IPS-18a (cell line): ENCODE measurements around the gene SEL1L.

Source experiments
- H3K27ac ChIP-seq: one replicate; pipeline ENCODE4 v1.5.1; 2013; ENCODE audit warnings: low read length
- H3K27me3 ChIP-seq: one replicate; pipeline ENCODE4 v1.6.1; 2013; ENCODE audit warnings: mild to moderate bottlenecking, low read length; ENCODE audit not compliant: control insufficient read depth, insufficient read depth
- H3K36me3 ChIP-seq: one replicate; pipeline ENCODE4 v1.6.1; 2013; ENCODE audit warnings: low read depth, low read length; ENCODE audit not compliant: control insufficient read depth
- H3K4me1 ChIP-seq: one replicate; pipeline ENCODE4 v1.6.1; 2013; ENCODE audit warnings: low read depth, low read length; ENCODE audit not compliant: control insufficient read depth
- H3K4me3 ChIP-seq: one replicate; pipeline ENCODE4 v1.5.1; 2013; ENCODE audit warnings: low read length
- H3K9ac ChIP-seq: one replicate; pipeline ENCODE4 v1.6.1; 2013; ENCODE audit warnings: mild to moderate bottlenecking, low read length, moderate library complexity
- H3K9me3 ChIP-seq: one replicate; pipeline ENCODE4 v1.6.1; 2013; ENCODE audit warnings: low read depth, low read length; ENCODE audit not compliant: control insufficient read depth

Gene SEL1L

GRCh38 chr14:81454572-81455218, 79.0 kb downstream of the SEL1L start:
- Histone ChIP-seq H3K4me3 (no peak overlapping the region), H3K27ac (no peak overlapping the region), H3K27me3 (no peaks in the 10 kb centered on the region), H3K9me3 (no peaks in the 10 kb centered on the region), H3K36me3 (no peaks in the 10 kb centered on the region), H3K4me1 (peaks cover 8% of the 10 kb centered on the region), H3K9ac (no peak overlapping the region)

- peaks cover 15% of the 10 kb centered on the region for H3K4me1 ChIP-seq
- no peak overlapping the region for H3K4me3 ChIP-seq
- H3K9ac ChIP-seq: no peak overlapping the region
- H3K27me3 ChIP-seq: no peaks in the 10 kb centered on the region
- no peaks in the 10 kb centered on the region for H3K36me3 ChIP-seq
- H3K9me3 ChIP-seq: no peaks in the 10 kb centered on the region
- H3K27ac ChIP-seq: no peak overlapping the region
Observed at GRCh38 chr14:81453166-81453766, 80.4 kb downstream of the SEL1L start.

GRCh38 chr14:81452341-81453133, 81.1 kb downstream of the SEL1L start:
- H3K27me3 ChIP-seq: no peaks in the 10 kb centered on the region
- H3K9me3 ChIP-seq: no peaks in the 10 kb centered on the region
- H3K27ac ChIP-seq: no peak overlapping the region
- no peaks in the 10 kb centered on the region for H3K36me3 ChIP-seq
- no peak overlapping the region for H3K9ac ChIP-seq
- no peak overlapping the region for H3K4me3 ChIP-seq
- H3K4me1 ChIP-seq: peaks cover 15% of the 10 kb centered on the region

- no peak overlapping the region for H3K27ac ChIP-seq
- H3K27me3 ChIP-seq: no peaks in the 10 kb centered on the region
- H3K9ac ChIP-seq: no peak overlapping the region
- no peaks in the 10 kb centered on the region for H3K36me3 ChIP-seq
- H3K9me3 ChIP-seq: no peaks in the 10 kb centered on the region
- H3K4me3 ChIP-seq: no peak overlapping the region
- H3K4me1 ChIP-seq: peaks cover 15% of the 10 kb centered on the region
Observed at GRCh38 chr14:81450976-81451375, 82.7 kb downstream of the SEL1L start.

- Histone ChIP-seq H3K4me3 (no peak overlapping the region), H3K27ac (no peak overlapping the region), H3K9ac (no peak overlapping the region), H3K4me1 (peaks cover 15% of the 10 kb centered on the region), H3K9me3 (no peaks in the 10 kb centered on the region), H3K36me3 (no peaks in the 10 kb centered on the region), H3K27me3 (no peaks in the 10 kb centered on the region)
Observed at GRCh38 chr14:81450100-81450531, 83.5 kb downstream of the SEL1L start.

GRCh38 chr14:81449576-81449975, 84.1 kb downstream of the SEL1L start:
- Histone ChIP-seq H3K4me3 (no peak overlapping the region), H3K27ac (no peak overlapping the region), H3K4me1 (peaks cover 15% of the 10 kb centered on the region), H3K27me3 (no peaks in the 10 kb centered on the region), H3K36me3 (no peaks in the 10 kb centered on the region), H3K9me3 (no peaks in the 10 kb centered on the region), H3K9ac (no peak overlapping the region)

- Histone ChIP-seq H3K9ac (no peak overlapping the region), H3K4me1 (peaks cover 15% of the 10 kb centered on the region), H3K27me3 (no peaks in the 10 kb centered on the region), H3K4me3 (no peak overlapping the region), H3K27ac (no peak overlapping the region), H3K9me3 (no peaks in the 10 kb centered on the region), H3K36me3 (no peaks in the 10 kb centered on the region)
Observed at GRCh38 chr14:81449114-81449513, 84.5 kb downstream of the SEL1L start.

- H3K4me1 ChIP-seq: peaks cover 15% of the 10 kb centered on the region
- H3K4me3 ChIP-seq: no peak overlapping the region
- no peaks in the 10 kb centered on the region for H3K27me3 ChIP-seq
- no peaks in the 10 kb centered on the region for H3K9me3 ChIP-seq
- H3K36me3 ChIP-seq: no peaks in the 10 kb centered on the region
- H3K27ac ChIP-seq: no peak overlapping the region
- no peak overlapping the region for H3K9ac ChIP-seq
Observed at GRCh38 chr14:81447021-81447764, 86.5 kb downstream of the SEL1L start.

GRCh38 chr14:81446279-81447007, 87.2 kb downstream of the SEL1L start:
- H3K27ac ChIP-seq: no peak overlapping the region

GRCh38 chr14:81441626-81442134, 92.0 kb downstream of the SEL1L start:
- no peaks in the 10 kb centered on the region for H3K36me3 ChIP-seq
- H3K9me3 ChIP-seq: no peaks in the 10 kb centered on the region
- H3K27me3 ChIP-seq: peaks cover 24% of the 10 kb centered on the region
- H3K9ac ChIP-seq: no peak overlapping the region
- no peak overlapping the region for H3K4me3 ChIP-seq
- H3K4me1 ChIP-seq: peaks cover 4% of the 10 kb centered on the region
- no peak overlapping the region for H3K27ac ChIP-seq

More at GRCh38 chr14:81446279-81447007, 87.2 kb downstream of the SEL1L start:
- H3K27me3 ChIP-seq: no peaks in the 10 kb centered on the region
- no peaks in the 10 kb centered on the region for H3K36me3 ChIP-seq
- H3K9ac ChIP-seq: no peak overlapping the region
- no peaks in the 10 kb centered on the region for H3K9me3 ChIP-seq
- no peak overlapping the region for H3K4me3 ChIP-seq
- peaks cover 15% of the 10 kb centered on the region for H3K4me1 ChIP-seq
